Endothelial cell of umbilical vein (primary cell): ENCODE data around the gene ZBTB46. TPM values are rescaled to one million over a fixed set of nuclear protein-coding genes. Genes with fewer than 3 reads are reported as not detected.

Source experiments
- BruUV-seq: library from RNA; stranded (reverse); fragments of 400-500 nt; replicated peaks from 2 replicates; lab custom pipeline; 2021; lab: Mats Ljungman, UMichigan
- CTCF ChIA-PET: fragments of 300-600, 350-600 bp; sonication (Branson Sonifier 250); formaldehyde crosslinking; loops from one replicate; lab custom pipeline; 2021; ENCODE audit warnings: antibody characterized with exemption, inconsistent platforms; lab: Charles Lee
- POLR2A ChIA-PET: fragments of 300-600, 350-600 bp; sonication (Branson Sonifier 250); formaldehyde crosslinking; loops from one replicate; lab custom pipeline; 2021; ENCODE audit warnings: antibody characterized with exemption, inconsistent platforms; lab: Charles Lee
- DNase-seq: peaks from one replicate; pipeline ENCODE4 v3.0.0-alpha.2; 2011; ENCODE audit warnings: low read depth, low spot score
- FAIRE-seq: peaks from 2 replicates; lab custom pipeline; 2011; peaks lifted over from hg19 to GRCh38; lab: Jason Lieb, UNC
- H2AFZ ChIP-seq: 2 replicates; pipeline ENCODE4 v1.6.0; 2012; ENCODE audit warnings: low read depth, low read length, control low read depth, inconsistent platforms
- H3K27ac ChIP-seq: 2 replicates; pipeline ENCODE4 v1.5.1; 2011; ENCODE audit warnings: low read depth, mild to moderate bottlenecking, control low read depth, low read length, moderate library complexity; ENCODE audit not compliant: insufficient read depth
- H3K27me3 ChIP-seq, 2 experiments: 2 replicates each; pipeline versions ENCODE4 v1.6.0 to v1.6.1; 2011; ENCODE audit warnings: low read length in 2 of 2, mixed read lengths in 1 of 2; ENCODE audit not compliant: control insufficient read depth in 2 of 2, insufficient read depth in 2 of 2
- H3K36me3 ChIP-seq, 2 experiments: 2 replicates in 1 of 2; 3 replicates in 1 of 2; pipeline ENCODE4 v1.5.1; 2011; ENCODE audit warnings: low read length in 2 of 2, mild to moderate bottlenecking in 1 of 2, moderate library complexity in 1 of 2; ENCODE audit not compliant: control insufficient read depth in 2 of 2, insufficient read depth in 2 of 2; ENCODE audit errors: extremely low read depth in 1 of 2
- H3K4me1 ChIP-seq: 3 replicates; pipeline ENCODE4 v1.5.1; 2011; ENCODE audit warnings: mild to moderate bottlenecking, low read length; ENCODE audit not compliant: control insufficient read depth, insufficient read depth; ENCODE audit errors: extremely low read depth
- H3K4me2 ChIP-seq: 2 replicates; pipeline ENCODE4 v1.6.1; 2011; ENCODE audit warnings: low read length, control low read depth, mixed read lengths; ENCODE audit not compliant: insufficient read depth
- H3K4me3 ChIP-seq, 3 experiments: fragments of 200-600 bp in 1 of 3; sonication (generic), shearing (Covaris generic) in 1 of 3; replicated peaks in 1 of 3; 2 replicates each; pipeline ENCODE4 v1.5.1; 2011 to 2016; ENCODE audit warnings: control low read depth in 3 of 3, low read length in 3 of 3, mild to moderate bottlenecking in 2 of 3, inconsistent platforms in 1 of 3, low read depth in 1 of 3, moderate library complexity in 1 of 3; ENCODE audit not compliant: insufficient read depth in 1 of 3
- H3K79me2 ChIP-seq: 2 replicates; pipeline ENCODE4 v1.6.0; 2012; ENCODE audit warnings: low read length, inconsistent platforms; ENCODE audit not compliant: control insufficient read depth, insufficient read depth
- H3K9ac ChIP-seq: replicated peaks from 2 replicates; pipeline ENCODE3; 2011; ENCODE audit warnings: low read length, control low read depth; ENCODE audit not compliant: insufficient read depth; ENCODE audit errors: extremely low read depth
- H3K9me1 ChIP-seq: replicated peaks from 3 replicates; pipeline ENCODE4 v1.6.0; 2011; ENCODE audit warnings: mild to moderate bottlenecking, low read length; ENCODE audit not compliant: control insufficient read depth, insufficient read depth; ENCODE audit errors: extremely low read depth
- H3K9me3 ChIP-seq: replicated peaks from 2 replicates; pipeline ENCODE4 v1.5.1; 2012; ENCODE audit warnings: low read length, inconsistent platforms; ENCODE audit not compliant: control insufficient read depth, insufficient read depth
- H4K20me1 ChIP-seq: replicated peaks from 2 replicates; pipeline ENCODE3; 2011; ENCODE audit warnings: mild to moderate bottlenecking, low read length; ENCODE audit not compliant: control insufficient read depth, insufficient read depth; ENCODE audit errors: extremely low read depth
- CTCF ChIP-seq, 2 donors: IDR thresholded peaks; 1 replicate in 1 of 2; 2 replicates in 1 of 2; pipeline ENCODE4 v1.5.1; 2011; ENCODE audit warnings: low read length in 2 of 2, mild to moderate bottlenecking in 2 of 2, moderate library complexity in 2 of 2, control low read depth in 1 of 2, inconsistent platforms in 1 of 2, low read depth in 1 of 2; ENCODE audit not compliant: insufficient read depth in 1 of 2; ENCODE audit errors: extremely low read depth in 1 of 2
- EZH2 ChIP-seq: IDR thresholded peaks from 2 replicates; pipeline ENCODE4 v1.6.1; 2012; ENCODE audit warnings: borderline replicate concordance, low read depth, mild to moderate bottlenecking, moderate library complexity, low read length, inconsistent platforms; ENCODE audit not compliant: severe bottlenecking
- FOS ChIP-seq: IDR thresholded peaks from 2 replicates; pipeline ENCODE4 v1.6.1; 2011; ENCODE audit warnings: mild to moderate bottlenecking, low read length, moderate library complexity, borderline replicate concordance; ENCODE audit not compliant: insufficient read depth
- GATA2 ChIP-seq: IDR thresholded peaks from 2 replicates; pipeline ENCODE4 v1.7.0; 2011; ENCODE audit warnings: low read depth, mild to moderate bottlenecking, moderate library complexity, mixed read lengths, low read length; ENCODE audit not compliant: insufficient read length, insufficient read depth
- JUN ChIP-seq: IDR thresholded peaks from 2 replicates; pipeline ENCODE4 v1.6.1; 2011; ENCODE audit warnings: borderline replicate concordance, low read depth; ENCODE audit not compliant: insufficient read length, insufficient read depth
- MAX ChIP-seq: IDR thresholded peaks from 2 replicates; pipeline ENCODE4 v1.6.1; 2011; ENCODE audit not compliant: insufficient read depth, insufficient read length
- MYC ChIP-seq: IDR thresholded peaks from one replicate; pipeline ENCODE4 v1.6.1; 2011; ENCODE audit warnings: mild to moderate bottlenecking, low read depth, low read length
- POLR2A ChIP-seq: IDR thresholded peaks from 2 replicates; pipeline ENCODE4 v1.6.1; 2012; ENCODE audit warnings: low read depth, mild to moderate bottlenecking, control low read depth, low read length
- POLR2AphosphoS5 ChIP-seq: IDR thresholded peaks from 2 replicates; pipeline ENCODE4 v1.6.1; 2012; ENCODE audit warnings: low read depth, mild to moderate bottlenecking, control low read depth, low read length, moderate library complexity; ENCODE audit not compliant: insufficient read depth
- dilution Hi-C: fragments of 300-500 bp; cut with MboI; formaldehyde crosslinking; loops from one replicate; pipeline ENCODE4 v1.15.0; 2019; ENCODE audit warnings: low sequenced_read_pairs; ENCODE audit not compliant: extremely low pct_ligation_motif_present
- intact Hi-C: fragments of 100-400 bp; cut with micrococcal nuclease; formaldehyde crosslinking; loops from one replicate; pipeline ENCODE4 v1.10.0; 2022
- polyA plus RNA-seq, 4 experiments: library from polyadenylated mRNA; depleted of rRNA in 3 of 4; stranded (reverse) in 3 of 4; unstranded in 1 of 4; fragments of >200 nt; gene quantifications; 2 replicates each; pipeline versions ENCODE4 v1.2.1 to v1.2.3, GENCODE V29; 2011 to 2012; ENCODE audit warnings: missing spikeins in 1 of 4
- total RNA-seq: library from RNA; stranded (reverse); gene quantifications from 2 replicates; pipeline ENCODE4 v1.2.3, GENCODE V29; 2021

The ZBTB46 gene
- total and polyA plus RNA-seq, 2 donors (not counting 3 experiments of a cell fraction or from before 2014, with no cell fraction given), result 1.3 to 7.1 TPM

GRCh38 chr20:63847237-63848002 lies 16.4 kb upstream of the ZBTB46 start:
- no peaks in the 10 kb centered on the region for H3K36me3 ChIP-seq
- peak overlapping the region; percentile 34 for H3K27ac ChIP-seq
- intact Hi-C loops (no loop called here), dilution Hi-C loops (no loop called here)
- H3K27me3 ChIP-seq, result no peaks in the 10 kb centered on the region
- POLR2A ChIA-PET, result no interaction called here
- peaks cover 25% of the 10 kb centered on the region for H3K4me1 ChIP-seq
- H3K9me1 ChIP-seq, result no peaks in the 10 kb centered on the region
- TF ChIP-seq CTCF (IDR thresholded peaks at IDR 0.05; ENCODE audit: extremely low read depth in 1 of 2, insufficient read depth in 1 of 2, low read depth in 1 of 2, low read length in 2 of 2), result no peak
- TF ChIP-seq POLR2A, result peak; percentile 28
- H3K4me2 ChIP-seq, result peak overlapping the region; percentile 18
- no peaks in the 10 kb centered on the region for H3K79me2 ChIP-seq
- TSS peak; percentile 19 for BruUV-seq
- H4K20me1 ChIP-seq, result no peaks in the 10 kb centered on the region
- CTCF ChIA-PET, result interaction anchor here (0.7 to 2.2 kb wide), 3 partner anchors 11 to 191 kb away, joined by 3 to 16 read pairs (median 3); no protein-coding TSS in a partner anchor
- peak; percentile 84 for FAIRE-seq
- no peaks in the 10 kb centered on the region for H3K9me3 ChIP-seq
- peak; percentile 61 for DNase-seq
- peak overlapping the region; percentile 77 for H2AFZ ChIP-seq
- peak overlapping the region; percentile 3 for H3K9ac ChIP-seq
- H3K4me3 ChIP-seq, result peak overlapping the region in 1 of 3 experiments; percentile 6

GRCh38 chr20:63846888-63847236 lies 15.8 kb upstream of the ZBTB46 start:
- FAIRE-seq (peak; percentile 85), DNase-seq (no peak)
- Histone ChIP-seq H3K9me3 (no peaks in the 10 kb centered on the region), H3K79me2 (no peaks in the 10 kb centered on the region), H3K36me3 (no peaks in the 10 kb centered on the region), H3K9ac (no peak overlapping the region), H3K9me1 (no peaks in the 10 kb centered on the region), H2AFZ (peak overlapping the region; percentile 77), H4K20me1 (no peaks in the 10 kb centered on the region), H3K27me3 (no peaks in the 10 kb centered on the region), H3K27ac (peak overlapping the region; percentile 18), H3K4me2 (no peak overlapping the region), H3K4me1 (peaks cover 25% of the 10 kb centered on the region), H3K4me3 (no peak overlapping the region)
- intact Hi-C loops (loop anchor here (1.0 kb wide), 1 partner anchor 15 kb away; no protein-coding TSS in a partner anchor), dilution Hi-C loops (no loop called here)
- no TSS peak for BruUV-seq
- ChIA-PET CTCF (interaction anchor here (1.3 to 2.2 kb wide), 2 partner anchors 11 to 192 kb away, joined by 3 to 16 read pairs; no protein-coding TSS in a partner anchor), POLR2A (no interaction called here)
- TF ChIP-seq MAX, result no peak
- no peak for TF ChIP-seq GATA2
- TF ChIP-seq EZH2, result no peak
- TF ChIP-seq JUN, result no peak
- no peak for TF ChIP-seq FOS
- no peak for TF ChIP-seq POLR2A
- no peak for TF ChIP-seq MYC
- TF ChIP-seq POLR2AphosphoS5, result no peak
- no peak for TF ChIP-seq CTCF (IDR thresholded peaks at IDR 0.05; ENCODE audit: extremely low read depth in 1 of 2, insufficient read depth in 1 of 2, low read depth in 1 of 2, low read length in 2 of 2)
